Upper lobe of left lung (tissue), 6 donors: ENCODE data around the gene TMEM245. TPM values are rescaled to one million over a fixed set of nuclear protein-coding genes. Genes with fewer than 3 reads are reported as not detected.

ENCODE experiments used
- ATAC-seq, 2 donors: fragments of 200-7000 bp; cut with Tn5 transposase; one replicate each; pipeline ENCODE4 v1.9.1; 2022; ENCODE audit warnings: mild to moderate bottlenecking in 2 of 2, moderate library complexity in 2 of 2; ENCODE audit not compliant: low FRiP score in 2 of 2
- DNase-seq, 2 donors: peaks; one replicate each; pipeline ENCODE4 v3.0.0-alpha.2; 2019 to 2020
- H3K27ac ChIP-seq, 4 donors: fragments of 200-600 bp; sonication (generic); one replicate each; pipeline ENCODE4 v1.5.1; 2016 to 2019
- H3K27me3 ChIP-seq, 4 donors: fragments of 200-600 bp; sonication (generic); one replicate each; pipeline ENCODE4 v1.5.1; 2017 to 2019
- H3K36me3 ChIP-seq, 4 donors: fragments of 200-600 bp; sonication (generic); one replicate each; pipeline ENCODE4 v1.5.1; 2016 to 2019
- H3K4me1 ChIP-seq, 4 donors: fragments of 200-600 bp; sonication (generic); one replicate each; pipeline ENCODE4 v1.5.1; 2018 to 2019
- H3K4me3 ChIP-seq, 4 donors: fragments of 200-600 bp; sonication (generic); one replicate each; pipeline ENCODE4 v1.5.1; 2017 to 2019; ENCODE audit warnings: mild to moderate bottlenecking in 2 of 4, moderate library complexity in 1 of 4
- H3K9me3 ChIP-seq, 4 donors: fragments of 200-600 bp; sonication (generic); one replicate each; pipeline ENCODE4 v1.5.1; 2018 to 2019
- EP300 ChIP-seq, 4 donors: sonication (generic); formaldehyde crosslinking; IDR thresholded peaks; one replicate each; pipeline ENCODE4 v1.5.1; 2017; ENCODE audit warnings: antibody characterized with exemption in 4 of 4, control low read depth in 2 of 4
- POLR2A ChIP-seq, 4 donors: fragments of 450-650 bp; IDR thresholded peaks; one replicate each; pipeline ENCODE4 v1.5.1; 2016 to 2017; ENCODE audit warnings: antibody characterized with exemption in 4 of 4, mild to moderate bottlenecking in 2 of 4
- POLR2AphosphoS5 ChIP-seq, 2 donors: sonication (generic); formaldehyde crosslinking; IDR thresholded peaks; one replicate each; pipeline ENCODE4 v1.5.1; 2017; ENCODE audit warnings: antibody characterized with exemption in 2 of 2
- WGBS, 2 donors: methylation state at CpG; one replicate each; pipeline ENCODE4 v1.1.5; 2017 to 2018; 5-methylcytosine and 5-hydroxymethylcytosine counted together
- total RNA-seq, 6 donors: library from RNA; depleted of rRNA in 4 of 6; stranded (reverse); fragments of >200 nt in 4 of 6; gene quantifications; one replicate each; pipeline versions ENCODE4 v1.1.0 to v1.2.1, GENCODE V29; 2016 to 2021
- TF ChIP-seq, protein P1 (sequence below), 6 experiments: fragments of 450-650 bp in 4 of 6; fragments of 200-600 bp in 2 of 6; sonication (generic) in 2 of 6; IDR thresholded peaks; one replicate each; pipeline ENCODE4 v1.5.1; 2016 to 2019; ENCODE audit warnings: antibody characterized with exemption in 6 of 6
- donor health status: DM: no; HTN: no; CAD: no; lungs with moderate emphysema.
- donor health status: DM: no; HTN: yes; CAD: no; lungs with severe emphysema.

The TMEM245 gene
- total RNA-seq, 6 donors from 2014 or later, result 54.5 to 203 (median 88.7) TPM

- DNase-seq, result no peak
- Histone ChIP-seq H3K27me3 (no peaks in the 10 kb centered on the region), H3K27ac (no peak overlapping the region), H3K36me3 (peaks cover 3 to 61% (median 35%) of the 10 kb centered on the region in 4 donors), H3K9me3 (no peaks in the 10 kb centered on the region), H3K4me3 (no peak overlapping the region), H3K4me1 (peaks cover 8 to 31% (median 28%) of the 10 kb centered on the region in 4 donors)
- ATAC-seq, result no peak
- TF ChIP-seq, protein P1, sequence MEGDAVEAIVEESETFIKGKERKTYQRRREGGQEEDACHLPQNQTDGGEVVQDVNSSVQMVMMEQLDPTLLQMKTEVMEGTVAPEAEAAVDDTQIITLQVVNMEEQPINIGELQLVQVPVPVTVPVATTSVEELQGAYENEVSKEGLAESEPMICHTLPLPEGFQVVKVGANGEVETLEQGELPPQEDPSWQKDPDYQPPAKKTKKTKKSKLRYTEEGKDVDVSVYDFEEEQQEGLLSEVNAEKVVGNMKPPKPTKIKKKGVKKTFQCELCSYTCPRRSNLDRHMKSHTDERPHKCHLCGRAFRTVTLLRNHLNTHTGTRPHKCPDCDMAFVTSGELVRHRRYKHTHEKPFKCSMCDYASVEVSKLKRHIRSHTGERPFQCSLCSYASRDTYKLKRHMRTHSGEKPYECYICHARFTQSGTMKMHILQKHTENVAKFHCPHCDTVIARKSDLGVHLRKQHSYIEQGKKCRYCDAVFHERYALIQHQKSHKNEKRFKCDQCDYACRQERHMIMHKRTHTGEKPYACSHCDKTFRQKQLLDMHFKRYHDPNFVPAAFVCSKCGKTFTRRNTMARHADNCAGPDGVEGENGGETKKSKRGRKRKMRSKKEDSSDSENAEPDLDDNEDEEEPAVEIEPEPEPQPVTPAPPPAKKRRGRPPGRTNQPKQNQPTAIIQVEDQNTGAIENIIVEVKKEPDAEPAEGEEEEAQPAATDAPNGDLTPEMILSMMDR (IDR thresholded peaks at IDR 0.05), result no peak
- TF ChIP-seq EP300 (IDR thresholded peaks at IDR 0.05), result no peak
- TF ChIP-seq POLR2A (IDR thresholded peaks at IDR 0.05), result no peak
- TF ChIP-seq POLR2AphosphoS5 (IDR thresholded peaks at IDR 0.05), result no peak
- 50 to 100% methylated on average over 1 of the region's 1 CpG for WGBS, 2 donors
Measured at GRCh38 chr9:109092587-109092986, 27.2 kb downstream of the TMEM245 start.

- ATAC-seq (no peak), DNase-seq (no peak)
- no peak for TF ChIP-seq POLR2A (IDR thresholded peaks at IDR 0.05)
- TF ChIP-seq EP300 (IDR thresholded peaks at IDR 0.05), result no peak
- no peak for TF ChIP-seq POLR2AphosphoS5 (IDR thresholded peaks at IDR 0.05)
- TF ChIP-seq, protein P1 (IDR thresholded peaks at IDR 0.05), result no peak
- Histone ChIP-seq H3K27ac (no peak overlapping the region), H3K9me3 (no peaks in the 10 kb centered on the region), H3K27me3 (no peaks in the 10 kb centered on the region), H3K4me3 (no peak overlapping the region), H3K36me3 (peaks cover 3 to 65% (median 36%) of the 10 kb centered on the region in 4 donors), H3K4me1 (peaks cover 3 to 26% (median 25%) of the 10 kb centered on the region in 4 donors)
Measured at GRCh38 chr9:109092051-109092580, 27.6 kb downstream of the TMEM245 start.

GRCh38 chr9:109088221-109088620, 31.5 kb downstream of the TMEM245 start:
- WGBS, 2 donors, result 95 to 97% methylated on average over 7 of the region's 7 CpGs
- no peaks in the 10 kb centered on the region for H3K9me3 ChIP-seq
- no peak for TF ChIP-seq EP300 (IDR thresholded peaks at IDR 0.05)
- TF ChIP-seq POLR2A (IDR thresholded peaks at IDR 0.05), result no peak
- TF ChIP-seq POLR2AphosphoS5 (IDR thresholded peaks at IDR 0.05), result no peak
- TF ChIP-seq, protein P1 (IDR thresholded peaks at IDR 0.05), result no peak

GRCh38 chr9:109087795-109088194, 32.0 kb downstream of the TMEM245 start:
- Histone ChIP-seq H3K4me3 (no peak overlapping the region), H3K9me3 (no peaks in the 10 kb centered on the region), H3K27ac (no peak overlapping the region), H3K4me1 (peaks cover 0 to 6% (median 1%) of the 10 kb centered on the region in 4 donors), H3K27me3 (no peaks in the 10 kb centered on the region), H3K36me3 (peaks cover 3 to 84% (median 37%) of the 10 kb centered on the region in 4 donors)
- DNase-seq (peak in 1 of 2 donors; percentile 33), ATAC-seq (peak in 1 of 2 donors; percentile 34)
- 81 to 93% methylated on average over 2 of the region's 2 CpGs for WGBS, 2 donors
- TF ChIP-seq, protein P1 (IDR thresholded peaks at IDR 0.05), result no peak
- TF ChIP-seq POLR2AphosphoS5 (IDR thresholded peaks at IDR 0.05), result no peak
- TF ChIP-seq POLR2A (IDR thresholded peaks at IDR 0.05), result no peak
- no peak for TF ChIP-seq EP300 (IDR thresholded peaks at IDR 0.05)

More at GRCh38 chr9:109088221-109088620, 31.5 kb downstream of the TMEM245 start:
- H3K36me3 ChIP-seq, result peaks cover 3 to 88% (median 39%) of the 10 kb centered on the region in 4 donors
- H3K4me1 ChIP-seq, result peaks cover 0 to 6% (median 1%) of the 10 kb centered on the region in 4 donors
- no peak for DNase-seq
- no peak for ATAC-seq
- no peaks in the 10 kb centered on the region for H3K27me3 ChIP-seq
- H3K27ac ChIP-seq, result no peak overlapping the region
- H3K4me3 ChIP-seq, result no peak overlapping the region

- H3K27me3 ChIP-seq, result no peaks in the 10 kb centered on the region
- H3K9me3 ChIP-seq, result no peaks in the 10 kb centered on the region
- ATAC-seq (peak; percentile 43 to 51), DNase-seq (no peak)
- peaks cover 3 to 78% (median 29%) of the 10 kb centered on the region in 4 donors for H3K36me3 ChIP-seq
- TF ChIP-seq EP300 (IDR thresholded peaks at IDR 0.05), result no peak
- TF ChIP-seq POLR2AphosphoS5 (IDR thresholded peaks at IDR 0.05), result no peak
- no peak for TF ChIP-seq POLR2A (IDR thresholded peaks at IDR 0.05)
- TF ChIP-seq, protein P1 (IDR thresholded peaks at IDR 0.05), result no peak
- no peak overlapping the region for H3K27ac ChIP-seq
- WGBS, 2 donors, result 90 to 100% methylated on average over 3 of the region's 3 CpGs
- H3K4me3 ChIP-seq, result no peak overlapping the region
- H3K4me1 ChIP-seq, result peaks cover 0 to 6% (median 0%) of the 10 kb centered on the region in 4 donors
Measured at GRCh38 chr9:109086221-109086620, 33.5 kb downstream of the TMEM245 start.
